Glutamatergic neuron (in vitro differentiated cells): ENCODE results near the gene NLK. TPM values are rescaled to one million over a fixed set of nuclear protein-coding genes. Genes with fewer than 3 reads are reported as not detected.
"Not testable (repeated sequence)": the region's sequence is repeated elsewhere in the genome, so short reads cannot be mapped to it uniquely, and the experiment has no call there.

Experiments
- DNase-seq: peaks from one replicate; pipeline ENCODE4 v3.0.0; 2022
- H3K27ac Mint-ChIP-seq: one replicate; pipeline ENCODE4 v1.8.0; 2020; ENCODE audit warnings: mild to moderate bottlenecking, mixed read lengths, inconsistent platforms; ENCODE audit not compliant: unreplicated experiment
- H3K27me3 Mint-ChIP-seq: one replicate; pipeline ENCODE4 v1.8.0; 2020; ENCODE audit warnings: mild to moderate bottlenecking, moderate library complexity, mixed read lengths, inconsistent platforms; ENCODE audit not compliant: unreplicated experiment
- H3K36me3 Mint-ChIP-seq: one replicate; pipeline ENCODE4 v1.8.0; 2020; ENCODE audit warnings: mild to moderate bottlenecking, mixed read lengths, inconsistent platforms; ENCODE audit not compliant: unreplicated experiment
- H3K4me1 Mint-ChIP-seq: one replicate; pipeline ENCODE4 v1.8.0; 2020; ENCODE audit warnings: mild to moderate bottlenecking, low read depth, mixed read lengths, inconsistent platforms; ENCODE audit not compliant: unreplicated experiment
- H3K4me3 Mint-ChIP-seq: one replicate; pipeline ENCODE4 v1.8.0; 2020; ENCODE audit warnings: mild to moderate bottlenecking, mixed read lengths, inconsistent platforms; ENCODE audit not compliant: unreplicated experiment
- H3K9me3 Mint-ChIP-seq: one replicate; pipeline ENCODE4 v1.8.0; 2020; ENCODE audit warnings: mild to moderate bottlenecking, moderate library complexity, mixed read lengths, inconsistent platforms; ENCODE audit not compliant: unreplicated experiment
- total RNA-seq: library from RNA; stranded (reverse); fragmentation: NEBNext Ultra II Directional; extraction: Animal tissue kit (Norgen Biotek cat#: 25700); gene quantifications from one replicate; pipeline ENCODE4 v1.2.1, GENCODE V29; 2021; ENCODE audit not compliant: unreplicated experiment
- TF ChIP-seq, protein P1 (sequence below): fragments of 200-600 bp; sonication (generic); IDR thresholded peaks from one replicate; pipeline ENCODE4 v1.5.0; 2021; ENCODE audit not compliant: partially characterized antibody, unreplicated experiment

Gene NLK
- total RNA-seq, 1 donor from 2014 or later, result 33.8 TPM

- H3K4me3 Mint-ChIP-seq, result no peak overlapping the region
- H3K36me3 Mint-ChIP-seq, result peaks cover 8% of the 10 kb centered on the region
- TF ChIP-seq, protein P1, sequence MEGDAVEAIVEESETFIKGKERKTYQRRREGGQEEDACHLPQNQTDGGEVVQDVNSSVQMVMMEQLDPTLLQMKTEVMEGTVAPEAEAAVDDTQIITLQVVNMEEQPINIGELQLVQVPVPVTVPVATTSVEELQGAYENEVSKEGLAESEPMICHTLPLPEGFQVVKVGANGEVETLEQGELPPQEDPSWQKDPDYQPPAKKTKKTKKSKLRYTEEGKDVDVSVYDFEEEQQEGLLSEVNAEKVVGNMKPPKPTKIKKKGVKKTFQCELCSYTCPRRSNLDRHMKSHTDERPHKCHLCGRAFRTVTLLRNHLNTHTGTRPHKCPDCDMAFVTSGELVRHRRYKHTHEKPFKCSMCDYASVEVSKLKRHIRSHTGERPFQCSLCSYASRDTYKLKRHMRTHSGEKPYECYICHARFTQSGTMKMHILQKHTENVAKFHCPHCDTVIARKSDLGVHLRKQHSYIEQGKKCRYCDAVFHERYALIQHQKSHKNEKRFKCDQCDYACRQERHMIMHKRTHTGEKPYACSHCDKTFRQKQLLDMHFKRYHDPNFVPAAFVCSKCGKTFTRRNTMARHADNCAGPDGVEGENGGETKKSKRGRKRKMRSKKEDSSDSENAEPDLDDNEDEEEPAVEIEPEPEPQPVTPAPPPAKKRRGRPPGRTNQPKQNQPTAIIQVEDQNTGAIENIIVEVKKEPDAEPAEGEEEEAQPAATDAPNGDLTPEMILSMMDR, result no peak
- H3K9me3 Mint-ChIP-seq, result peaks cover 2% of the 10 kb centered on the region
- H3K4me1 Mint-ChIP-seq, result peaks cover 8% of the 10 kb centered on the region
- no peak overlapping the region for H3K27ac Mint-ChIP-seq
- no peak for DNase-seq
- H3K27me3 Mint-ChIP-seq, result peaks cover 2% of the 10 kb centered on the region
Measured at GRCh38 chr17:28071179-28071578, 28.7 kb downstream of the NLK start.

DNA sequence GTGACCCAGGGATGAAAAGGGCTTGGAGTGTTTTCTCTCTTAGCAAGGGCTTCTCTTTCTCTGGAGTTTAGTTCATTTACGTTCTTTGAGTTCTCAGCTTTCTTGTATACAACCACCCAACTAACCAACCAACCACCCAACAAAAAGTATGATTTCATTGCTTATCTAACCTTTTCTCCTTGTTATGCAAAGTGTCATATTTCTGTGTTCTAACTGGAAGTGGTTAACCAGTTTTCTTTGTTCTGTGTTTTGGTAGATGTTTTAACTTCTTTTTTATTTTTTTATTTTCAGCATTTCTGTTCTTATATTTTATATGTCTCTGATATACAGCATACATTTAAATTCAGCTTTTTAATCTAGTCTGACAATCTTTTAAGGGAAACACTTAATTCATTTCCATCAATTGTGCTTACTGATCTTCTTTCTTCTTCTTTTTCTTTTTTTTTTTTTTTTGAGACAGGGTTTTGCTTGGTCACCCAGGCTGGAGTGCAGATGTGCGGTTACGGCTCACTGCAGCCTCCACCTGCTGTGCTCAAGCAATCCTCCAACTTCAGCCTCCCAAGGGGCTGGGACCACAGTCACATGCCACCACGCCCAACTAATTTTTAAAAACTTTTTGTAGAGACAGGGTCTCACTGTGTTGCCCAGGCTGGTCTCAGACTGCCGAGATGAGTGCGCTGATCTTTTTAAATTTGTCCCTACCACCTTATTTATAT lies 29.6 kb downstream of the NLK start:
- TF ChIP-seq, protein P1, result no peak
- DNase-seq, result no peak
- H3K4me1 Mint-ChIP-seq, result peaks cover 8% of the 10 kb centered on the region
- peaks cover 2% of the 10 kb centered on the region for H3K9me3 Mint-ChIP-seq
- no peak overlapping the region for H3K4me3 Mint-ChIP-seq
- H3K27me3 Mint-ChIP-seq, result peaks cover 2% of the 10 kb centered on the region
- no peak overlapping the region for H3K27ac Mint-ChIP-seq
- peaks cover 10% of the 10 kb centered on the region for H3K36me3 Mint-ChIP-seq

GRCh38 chr17:28072936-28073533 lies 30.6 kb downstream of the NLK start:
- TF ChIP-seq, protein P1, result no peak
- Mint-ChIP-seq H3K4me1 (peaks cover 8% of the 10 kb centered on the region), H3K9me3 (peaks cover 2% of the 10 kb centered on the region), H3K27ac (no peak overlapping the region), H3K27me3 (peaks cover 2% of the 10 kb centered on the region), H3K36me3 (peaks cover 11% of the 10 kb centered on the region), H3K4me3 (no peak overlapping the region)
- peak; percentile 24 for DNase-seq

- Mint-ChIP-seq H3K4me3 (no peak overlapping the region), H3K27me3 (peaks cover 2% of the 10 kb centered on the region), H3K9me3 (peaks cover 2% of the 10 kb centered on the region), H3K4me1 (peaks cover 8% of the 10 kb centered on the region), H3K27ac (no peak overlapping the region), H3K36me3 (peaks cover 11% of the 10 kb centered on the region)
- TF ChIP-seq, protein P1, result no peak
- DNase-seq, result no peak
Measured at GRCh38 chr17:28074010-28074409, 31.5 kb downstream of the NLK start.

DNA sequence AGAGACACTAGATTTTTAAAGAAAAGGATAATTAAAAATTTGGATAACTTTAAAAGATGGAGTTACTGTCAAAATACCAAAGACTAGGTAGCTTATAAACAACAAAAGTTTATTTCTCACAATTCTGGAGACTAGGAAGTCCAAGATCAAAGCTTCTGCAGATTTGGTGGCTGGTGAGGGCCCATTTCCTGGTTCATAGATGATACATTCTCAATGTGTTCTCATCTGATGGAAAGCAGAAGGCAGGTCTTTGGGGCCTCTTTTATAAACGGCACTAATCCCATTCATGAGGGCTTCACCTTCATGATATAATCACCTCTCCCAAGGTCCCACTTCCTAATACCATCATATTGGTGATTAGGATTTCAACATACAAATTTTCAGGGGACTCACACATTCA lies 33.7 kb downstream of the NLK start:
- Mint-ChIP-seq H3K27ac (no peak overlapping the region), H3K36me3 (peaks cover 8% of the 10 kb centered on the region), H3K27me3 (peaks cover 2% of the 10 kb centered on the region), H3K4me1 (peaks cover 8% of the 10 kb centered on the region), H3K9me3 (peaks cover 2% of the 10 kb centered on the region), H3K4me3 (no peak overlapping the region)
- no peak for DNase-seq
- TF ChIP-seq, protein P1, result no peak

DNA sequence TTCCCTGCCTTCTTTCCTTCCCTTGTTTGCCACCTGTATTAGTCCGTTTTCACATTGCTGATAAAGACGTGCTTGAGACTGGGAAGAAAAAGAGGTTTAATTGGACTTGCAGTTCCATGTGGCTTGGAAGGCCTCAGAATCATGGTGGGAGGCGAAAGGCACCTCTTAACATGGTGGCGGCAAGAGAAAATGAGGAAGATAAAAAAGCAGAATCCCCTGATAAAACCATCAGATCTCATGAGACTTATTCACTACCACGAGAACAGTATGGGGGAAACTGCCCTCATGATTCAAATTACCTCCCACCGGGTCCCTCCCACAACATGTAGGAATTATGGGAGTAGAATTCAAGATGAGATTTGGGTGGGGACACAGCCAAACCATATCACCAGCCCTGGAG lies 34.7 kb downstream of the NLK start:
- not testable (repeated sequence) for H3K27ac Mint-ChIP-seq, H3K4me1 Mint-ChIP-seq

More for the DNA sequence above, 34.7 kb downstream of the NLK start:
- H3K36me3 Mint-ChIP-seq, H3K27me3 Mint-ChIP-seq, H3K9me3 Mint-ChIP-seq, DNase-seq, H3K4me3 Mint-ChIP-seq: not testable (repeated sequence)
